HFF-Myc (cell line): ENCODE data around the gene TEX52.

Experiments
- DNase-seq: peaks from one replicate; pipeline ENCODE4 v3.0.0-alpha.2; 2011; ENCODE audit warnings: low read depth; ENCODE audit errors: extremely low read depth
- H3K4me3 ChIP-seq: replicated peaks from 2 replicates; pipeline ENCODE4 v1.5.1; 2011; ENCODE audit warnings: low read depth, mild to moderate bottlenecking, control low read depth, low read length
- CTCF ChIP-seq: IDR thresholded peaks from 2 replicates; pipeline ENCODE4 v1.5.1; 2012; ENCODE audit warnings: mild to moderate bottlenecking, low read depth, low read length, control low read depth; ENCODE audit errors: missing control alignments

The TEX52 gene

GRCh38 chr12:2842948-2843347 lies 13.9 kb downstream of the TEX52 start:
- H3K4me3 ChIP-seq, result no peak overlapping the region
- DNase-seq, result no peak
- no peak for TF ChIP-seq CTCF

GRCh38 chr12:2841056-2841650 lies 15.7 kb downstream of the TEX52 start:
- H3K4me3 ChIP-seq, result no peak overlapping the region
- DNase-seq, result no peak
- TF ChIP-seq CTCF, result no peak

- no peak overlapping the region for H3K4me3 ChIP-seq
- TF ChIP-seq CTCF, result no peak
- DNase-seq, result no peak
Measured at GRCh38 chr12:2836574-2836973, 20.3 kb downstream of the TEX52 start.

GRCh38 chr12:2835691-2836403 lies 21.0 kb downstream of the TEX52 start:
- DNase-seq, result no peak
- H3K4me3 ChIP-seq, result no peak overlapping the region
- TF ChIP-seq CTCF, result no peak

- no peak for TF ChIP-seq CTCF
- DNase-seq, result peak; percentile 25
- H3K4me3 ChIP-seq, result no peak within 1 kb of the TSS
Measured at GRCh38 chr12:2834581-2835491, 22.0 kb downstream of the TEX52 start, which contains the start of gene NRIP2. NRIP2 (minus strand) TSS chr12:2835035; CDS start chr12:2834983, 52 bp downstream.

- no peak overlapping the region for H3K4me3 ChIP-seq
- TF ChIP-seq CTCF, result no peak
- no peak for DNase-seq
Measured at GRCh38 chr12:2833810-2834209, 23.0 kb downstream of the TEX52 start.
